ENCODE measurements around the gene VHLL.

Gene VHLL

GRCh38 chr1:156291226-156292061 is 7.7 kb downstream of the VHLL start:
- peak; percentile 81 for DNase-seq (ENCODE audit: low spot score)

DNA sequence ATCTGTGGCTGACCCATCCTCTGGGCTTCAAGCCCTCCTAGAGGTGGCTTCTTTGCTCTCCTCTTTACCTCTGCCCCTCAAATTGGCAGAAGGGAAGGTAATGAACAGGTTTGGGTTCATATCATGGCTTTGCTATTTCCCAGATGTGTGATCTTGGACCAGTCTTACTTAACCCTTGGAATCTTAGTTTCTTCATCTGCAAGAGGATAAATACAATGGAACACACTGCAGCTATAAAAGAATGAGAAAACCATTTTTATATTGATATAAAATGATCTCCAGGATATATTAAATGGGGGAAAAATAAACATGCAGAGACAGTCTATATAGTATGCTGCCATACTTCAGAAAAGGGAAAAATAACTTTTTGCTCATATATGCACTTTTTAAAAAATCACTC is 9.2 kb downstream of the VHLL start:
- no peak for DNase-seq (ENCODE audit: low spot score)

GRCh38 chr1:156286061-156286460 is 13.0 kb downstream of the VHLL start:
- DNase-seq (ENCODE audit: low spot score), result no peak

DNA sequence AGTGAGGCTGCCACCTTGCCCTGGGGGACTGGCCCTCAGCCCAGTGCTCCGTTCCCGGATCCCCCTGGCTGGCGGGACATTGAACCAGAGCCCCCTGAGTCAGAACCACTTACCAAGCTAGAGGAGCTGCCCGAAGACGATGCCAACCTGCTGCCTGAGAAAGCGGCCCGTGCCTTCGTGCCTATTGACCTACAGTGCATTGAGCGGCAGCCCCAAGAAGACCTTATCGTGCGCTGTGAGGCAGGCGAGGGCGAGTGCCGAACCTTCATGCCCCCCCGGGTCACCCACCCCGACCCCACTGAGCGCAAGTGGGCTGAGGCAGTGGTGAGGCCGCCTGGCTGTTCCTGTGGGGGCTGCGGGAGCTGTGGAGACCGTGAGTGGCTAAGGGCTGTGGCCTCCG is 13.7 kb downstream of the VHLL start:
- no peak for DNase-seq (ENCODE audit: low spot score)

DNA sequence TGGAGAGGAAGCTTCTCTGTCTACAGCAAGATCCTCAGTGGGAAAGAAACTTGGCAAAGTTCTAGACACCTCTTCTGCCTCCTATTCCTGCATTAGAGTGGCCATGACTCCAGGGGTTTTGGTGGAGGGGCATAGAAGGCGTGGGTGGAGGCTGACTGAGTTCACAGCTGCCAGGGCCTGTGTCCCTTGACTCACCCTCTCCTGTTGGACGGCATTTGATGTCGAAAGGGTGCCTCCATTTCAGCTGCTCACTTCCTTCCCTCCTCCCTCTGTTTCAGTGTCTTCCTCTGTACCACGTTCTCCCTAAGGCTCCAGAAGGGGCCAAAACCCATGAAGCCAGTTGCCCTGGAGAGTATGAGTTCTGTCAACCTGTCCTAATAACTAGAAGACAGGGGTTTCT is 14.3 kb downstream of the VHLL start:
- DNase-seq (ENCODE audit: low spot score), result no peak

GRCh38 chr1:156284112-156284511 is 15.0 kb downstream of the VHLL start, which contains the start of gene TMEM79:
Gene TMEM79, plus strand, starts transcription at chr1:156284325. Its CDS starts 902 bp downstream, at chr1:156285227.
- DNase-seq (ENCODE audit: low spot score), result no peak

DNA sequence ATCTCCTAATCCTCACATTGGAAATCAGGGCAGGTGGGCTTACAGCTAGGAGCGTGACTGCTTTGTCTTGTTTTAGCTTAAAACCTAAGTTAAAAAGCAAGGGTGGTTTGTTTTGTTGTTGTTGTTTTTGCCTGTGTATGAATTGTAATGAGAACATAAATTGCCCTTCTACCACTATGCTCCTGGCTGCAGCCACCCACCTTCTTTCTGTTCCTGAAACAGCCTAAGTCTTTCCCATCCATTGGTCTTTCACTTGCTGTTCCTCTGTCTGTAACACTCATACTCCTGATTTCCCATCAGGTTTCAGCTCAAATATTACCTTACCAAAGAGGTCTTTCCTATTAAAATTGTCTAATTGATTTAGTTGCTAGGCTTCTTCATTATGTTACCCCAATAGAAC is 15.6 kb downstream of the VHLL start:
- DNase-seq (ENCODE audit: low spot score), result no peak

DNA sequence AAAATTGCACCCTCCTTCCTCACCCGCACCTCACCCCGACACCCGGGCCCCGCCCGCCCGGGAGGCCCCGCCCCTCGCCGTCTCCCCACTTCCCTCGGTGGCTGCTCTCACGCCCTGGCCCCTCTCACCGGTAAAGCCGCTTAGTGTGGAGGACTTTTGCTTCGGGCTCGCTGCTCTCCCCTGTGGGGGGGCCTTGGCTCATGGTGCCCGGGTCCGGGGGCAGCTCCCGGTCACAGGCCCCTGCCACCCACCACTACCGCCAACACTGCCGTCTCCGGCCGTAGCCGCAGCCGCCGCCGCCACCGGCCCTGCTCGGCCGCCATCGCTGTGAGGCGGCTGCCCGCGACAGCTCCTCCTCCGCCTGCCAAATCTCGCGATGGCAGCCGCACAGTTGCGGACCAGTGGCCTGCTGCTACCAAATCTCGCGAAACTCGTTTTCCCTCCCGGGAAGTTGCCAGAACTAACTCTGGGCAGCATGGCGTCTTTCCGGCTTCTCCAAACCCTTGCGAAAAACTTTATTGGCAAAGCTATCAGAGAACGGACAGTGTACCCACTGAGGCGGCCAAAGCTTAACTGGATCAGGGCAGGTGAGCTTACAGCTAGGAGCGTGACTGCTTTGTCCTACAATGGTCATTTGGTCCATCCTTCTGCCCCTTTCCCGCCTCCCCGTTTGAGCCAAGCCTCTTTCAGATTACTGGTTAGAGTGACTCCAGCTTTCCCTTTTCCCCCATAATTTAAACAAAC is 16.5 kb downstream of the VHLL start, which contains the start of gene SMG5:
Gene SMG5, minus strand, starts transcription at position 347 of the 744 bp plus-strand sequence. Its CDS starts 145 bp downstream, at position 202.
- DNase-seq (ENCODE audit: low spot score), result peak; percentile 98

GRCh38 chr1:156281693-156282478 is 17.2 kb downstream of the VHLL start:
- DNase-seq (ENCODE audit: low spot score), result peak; percentile 72

GRCh38 chr1:156281281-156281680 is 17.8 kb downstream of the VHLL start:
- DNase-seq (ENCODE audit: low spot score), result no peak

DNA sequence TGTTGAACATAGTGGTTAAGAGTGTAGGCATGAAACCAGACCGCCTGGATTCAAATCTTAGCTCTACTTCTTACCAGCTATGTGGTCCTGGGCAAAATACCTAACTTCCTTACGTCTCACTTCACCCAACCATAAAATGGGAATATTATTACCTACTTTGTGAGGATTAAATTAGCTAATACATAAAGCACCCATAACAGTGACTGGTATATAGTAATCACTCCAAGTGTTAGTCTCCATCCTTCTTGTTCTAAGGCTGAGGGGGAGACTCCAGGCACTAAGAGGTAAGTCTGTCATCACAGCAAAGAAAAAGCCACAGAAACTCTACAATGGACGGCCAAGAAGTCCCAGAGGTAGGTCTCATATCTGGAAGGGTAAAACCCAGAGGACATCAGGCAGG is 19.3 kb downstream of the VHLL start:
- DNase-seq (ENCODE audit: low spot score), result no peak

DNA sequence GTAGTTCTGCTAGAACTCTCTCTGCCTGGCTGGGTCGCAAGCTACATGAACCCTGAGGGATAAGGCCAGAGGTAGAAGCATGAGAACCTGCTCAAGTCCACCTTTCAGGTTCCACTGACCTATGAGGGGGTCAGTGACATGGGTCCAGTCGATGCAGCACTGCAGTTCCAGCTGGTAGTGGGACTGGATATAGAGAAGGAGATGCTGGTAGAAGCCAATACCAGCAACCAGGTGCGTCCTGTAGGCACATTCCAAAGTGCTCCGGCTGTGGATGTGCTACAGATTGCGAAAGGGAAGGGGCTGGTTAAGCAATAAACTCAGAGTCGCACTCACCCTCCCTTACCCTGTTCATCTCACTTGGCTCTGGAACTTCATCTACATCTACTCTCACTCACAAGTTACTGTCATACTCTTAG is 22.1 kb downstream of the VHLL start:
- no peak for DNase-seq (ENCODE audit: low spot score)

DNA sequence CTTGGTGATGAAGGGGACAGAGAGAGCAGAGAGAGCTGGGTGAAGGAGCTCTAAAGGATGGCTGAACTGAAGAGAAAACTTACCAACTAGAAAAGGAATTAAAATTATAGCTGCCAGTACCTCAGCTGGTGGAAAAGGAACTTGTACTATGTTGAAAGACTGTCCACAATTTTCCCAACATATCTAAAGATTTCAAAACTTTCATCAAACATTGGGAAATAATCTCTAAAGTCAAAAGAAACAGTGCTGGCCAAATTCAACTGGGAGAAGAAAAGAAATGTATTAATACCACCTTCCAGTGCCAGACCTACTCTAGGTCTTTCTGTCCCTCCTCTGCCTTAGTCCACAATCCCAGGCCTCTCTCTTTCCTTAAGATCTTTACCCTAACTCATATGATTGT is 22.6 kb downstream of the VHLL start:
- DNase-seq (ENCODE audit: low spot score), result no peak

- DNase-seq (ENCODE audit: low spot score), result no peak
Observed at GRCh38 chr1:156270314-156270713, 28.8 kb downstream of the VHLL start.

GRCh38 chr1:156268336-156268735 is 30.8 kb downstream of the VHLL start:
- DNase-seq (ENCODE audit: low spot score), result no peak

GRCh38 chr1:156266051-156266450 is 33.1 kb downstream of the VHLL start:
- DNase-seq (ENCODE audit: low spot score), result no peak

- no peak for DNase-seq (ENCODE audit: low spot score)
Observed at GRCh38 chr1:156263288-156263655, 35.8 kb downstream of the VHLL start.

DNA sequence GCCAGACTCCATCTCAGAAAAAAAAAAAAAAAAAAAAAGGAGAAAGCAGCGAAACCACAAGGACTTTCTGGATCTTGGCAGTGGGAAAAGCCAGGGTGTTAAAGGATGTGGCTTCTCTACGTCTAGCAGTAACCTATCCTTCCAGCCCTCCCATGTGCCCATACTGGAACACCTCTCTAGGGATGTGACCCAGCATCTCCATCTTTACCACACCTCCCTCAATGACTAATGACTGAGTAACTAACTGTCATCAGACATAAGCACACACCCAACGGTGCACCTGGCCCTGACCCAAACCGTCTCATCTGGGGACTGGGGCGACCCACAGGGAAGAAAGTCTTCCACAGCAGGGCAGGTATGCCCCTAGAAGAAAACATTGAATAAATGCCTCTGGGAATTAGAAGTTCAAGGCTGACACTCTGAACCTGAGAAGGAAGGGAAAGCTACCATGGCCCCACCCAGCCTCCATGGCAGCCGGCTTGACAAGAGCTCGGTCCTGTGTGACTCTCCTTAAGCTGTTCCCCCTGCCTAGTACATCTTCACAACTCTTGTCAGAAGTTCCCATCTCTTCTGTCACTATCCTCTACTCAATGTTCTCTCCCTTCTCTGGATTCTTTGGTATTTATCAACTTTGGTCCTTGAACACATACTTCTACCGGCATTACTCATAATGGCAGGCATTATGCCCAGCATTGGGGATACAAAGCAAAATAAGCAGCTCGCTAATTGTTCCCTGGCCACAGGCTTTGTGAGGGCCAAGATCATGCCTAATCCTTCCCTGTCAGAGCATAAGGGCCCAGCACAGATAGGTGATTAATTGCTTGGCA is 36.4 kb downstream of the VHLL start:
- peak; percentile 51 for DNase-seq (ENCODE audit: low spot score)

GRCh38 chr1:156260896-156261295 is 38.2 kb downstream of the VHLL start:
- DNase-seq (ENCODE audit: low spot score), result peak; percentile 78

GRCh38 chr1:156259805-156260204 is 39.3 kb downstream of the VHLL start:
- no peak for DNase-seq (ENCODE audit: low spot score)

DNA sequence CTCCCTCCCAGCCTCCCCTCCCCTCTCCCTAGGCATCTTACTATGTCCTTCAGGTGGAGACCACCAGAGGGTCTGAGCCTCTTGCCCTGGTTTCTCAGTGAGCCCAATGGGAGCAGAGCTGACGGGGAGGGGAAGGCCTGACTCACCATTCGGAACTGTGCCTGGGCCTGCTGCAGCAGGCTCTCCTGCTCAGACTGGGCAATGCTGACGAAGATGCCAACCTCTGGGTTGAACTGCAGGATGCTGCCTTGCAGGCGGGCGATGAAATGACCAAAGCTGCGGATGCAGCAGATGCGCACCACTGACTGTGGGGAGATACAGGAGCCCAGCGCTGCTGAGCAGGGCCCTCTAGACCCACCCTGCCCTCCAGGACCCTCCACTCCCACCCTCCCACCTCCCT is 40.2 kb downstream of the VHLL start:
- no peak for DNase-seq (ENCODE audit: low spot score)

GRCh38 chr1:156257711-156258110 is 41.4 kb downstream of the VHLL start:
- DNase-seq (ENCODE audit: low spot score), result no peak

Data from SW480 (cell line).